GM20431 (cell line): Measurements from ENCODE around the gene DBN1.

Source experiments
- in situ Hi-C: fragments of 300-500 bp; cut with MseI, MboI; formaldehyde crosslinking; loops from one replicate; pipeline ENCODE4 v1.15.0; 2020; ENCODE audit warnings: low sequenced_read_pairs; ENCODE audit not compliant: unreplicated experiment

DBN1 gene

GRCh38 chr5:177473443-177474001 is at the start of gene DBN1:
TSS of gene DBN1 (minus strand) at chr5:177473634. CDS start at chr5:177473521, 113 bp downstream.
- in situ Hi-C loops, result no loop called here

DNA sequence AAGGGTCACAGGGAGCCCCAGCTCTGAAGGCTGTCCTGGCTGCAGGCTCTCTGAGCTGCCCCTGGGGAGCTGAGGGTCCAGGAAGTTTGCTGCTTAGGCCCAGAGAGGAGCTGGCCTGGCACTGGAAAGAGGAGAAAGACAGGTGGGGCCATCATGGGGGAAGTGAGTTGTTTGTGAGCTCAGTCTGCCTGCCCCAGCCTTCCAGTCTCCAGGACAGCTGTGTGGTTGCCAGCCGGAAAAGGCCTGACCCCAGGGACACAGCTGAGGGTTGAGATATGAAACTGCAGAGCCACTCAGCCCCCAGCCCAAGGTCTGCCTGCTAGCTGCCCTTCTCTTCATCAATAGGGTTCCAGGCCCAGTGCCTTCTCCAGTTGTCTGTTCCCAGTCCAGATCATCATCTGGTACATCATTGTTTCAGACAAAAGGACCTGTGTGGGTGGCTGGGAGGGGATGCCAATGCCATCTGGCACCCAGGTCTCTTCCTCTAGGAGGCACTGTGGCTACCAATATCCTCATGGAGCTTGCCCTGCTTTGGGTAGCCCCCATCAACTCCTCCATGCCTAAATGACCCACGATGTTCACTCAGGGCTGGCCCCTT is 47.6 kb upstream of the DBN1 start:
- in situ Hi-C loops, result no loop called here

GRCh38 chr5:177520271-177520670 is 46.8 kb upstream of the DBN1 start:
- in situ Hi-C loops, result no loop called here

- in situ Hi-C loops, result no loop called here
These were observed 46.2 kb upstream of the DBN1 start for GRCh38 chr5:177519463-177520235.

DNA sequence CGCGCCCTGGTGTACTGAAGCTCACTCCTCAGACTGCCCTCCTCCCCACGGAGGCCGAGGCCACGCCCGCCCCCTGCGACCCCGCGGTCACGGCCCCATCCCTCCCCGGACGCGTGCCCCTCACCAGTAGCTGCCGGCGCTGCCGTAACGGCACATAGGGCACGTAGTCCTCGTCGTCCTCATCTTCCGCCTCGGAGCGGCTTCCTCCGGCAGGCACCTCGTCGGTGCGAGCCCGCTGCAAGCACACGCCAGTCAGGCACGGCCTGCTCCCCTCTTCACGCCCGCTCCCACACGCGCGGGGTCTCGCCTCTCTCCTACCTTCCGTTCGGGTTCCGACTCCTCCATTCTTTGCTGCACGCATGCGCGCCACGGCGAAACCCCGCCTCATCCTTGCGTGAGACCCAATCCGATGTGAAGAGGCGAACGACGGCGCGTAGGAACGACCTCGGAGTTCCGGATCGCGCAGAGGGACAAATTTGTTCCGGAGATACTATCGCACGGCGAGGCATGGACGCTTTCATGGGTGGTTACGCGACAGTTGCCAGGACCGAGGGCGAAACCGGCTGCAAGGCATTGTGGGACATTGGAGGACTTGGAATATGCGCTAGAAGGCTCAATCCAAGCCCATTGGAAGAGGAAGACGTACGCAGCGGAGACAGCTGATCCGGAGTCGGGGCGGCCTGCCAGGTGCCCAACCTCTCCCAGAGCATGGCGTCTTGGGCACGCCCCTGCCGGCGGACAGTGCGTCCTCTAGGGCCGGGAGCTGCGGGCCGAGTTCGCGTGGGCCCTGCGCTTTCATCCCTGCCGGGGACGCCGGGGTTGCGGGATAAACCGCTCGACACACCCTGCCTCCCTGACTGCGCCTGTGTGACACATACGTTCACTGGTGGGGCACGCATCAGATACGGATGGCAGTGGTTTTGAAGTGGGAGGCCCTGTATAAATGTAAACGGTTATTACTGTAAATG is 43.5 kb upstream of the DBN1 start, which contains the start of gene DDX41:
DDX41 (minus strand) TSS at position 361 of the 968 bp plus-strand sequence; CDS start at position 345, 16 bp downstream.
- in situ Hi-C loops, result no loop called here

DNA sequence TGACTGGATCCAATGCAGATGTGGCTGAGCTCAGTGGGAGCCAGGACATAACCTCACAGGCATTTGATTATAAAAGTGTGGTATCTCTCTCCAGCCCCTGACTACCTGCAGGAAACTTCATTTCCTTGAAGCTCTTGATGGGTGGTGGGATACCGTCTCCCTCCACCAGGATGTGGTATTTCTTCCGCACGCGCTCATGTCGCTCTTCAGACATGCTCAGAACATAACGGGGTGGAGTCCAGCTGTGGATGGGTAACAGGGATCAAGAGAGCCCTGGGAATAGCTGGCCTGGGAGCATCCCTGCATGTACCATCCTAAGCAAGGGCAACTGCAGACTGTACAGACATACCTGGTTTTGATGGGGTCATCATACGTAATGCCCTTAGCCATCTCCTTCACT is 42.1 kb upstream of the DBN1 start:
- in situ Hi-C loops, result no loop called here

DNA sequence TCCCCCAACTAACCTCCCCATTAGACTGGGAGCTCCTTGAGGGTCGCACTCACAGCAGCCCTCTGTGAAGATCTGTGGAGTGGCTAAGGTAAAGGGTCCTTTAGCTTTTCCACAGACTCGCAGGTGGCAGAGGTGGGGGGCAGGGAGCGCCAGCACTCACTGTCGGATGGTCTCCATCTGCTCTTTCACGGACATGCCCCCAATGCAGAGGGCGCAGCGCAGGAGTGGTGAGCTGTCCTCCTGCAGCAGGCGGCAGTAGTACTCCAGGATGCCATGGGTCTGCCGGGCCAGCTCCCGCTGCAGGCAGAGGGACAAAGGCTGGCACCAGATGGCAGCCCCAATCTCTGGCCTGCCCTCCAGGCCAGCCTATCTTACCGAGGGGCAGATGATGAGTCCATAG is 41.1 kb upstream of the DBN1 start:
- in situ Hi-C loops, result no loop called here

DNA sequence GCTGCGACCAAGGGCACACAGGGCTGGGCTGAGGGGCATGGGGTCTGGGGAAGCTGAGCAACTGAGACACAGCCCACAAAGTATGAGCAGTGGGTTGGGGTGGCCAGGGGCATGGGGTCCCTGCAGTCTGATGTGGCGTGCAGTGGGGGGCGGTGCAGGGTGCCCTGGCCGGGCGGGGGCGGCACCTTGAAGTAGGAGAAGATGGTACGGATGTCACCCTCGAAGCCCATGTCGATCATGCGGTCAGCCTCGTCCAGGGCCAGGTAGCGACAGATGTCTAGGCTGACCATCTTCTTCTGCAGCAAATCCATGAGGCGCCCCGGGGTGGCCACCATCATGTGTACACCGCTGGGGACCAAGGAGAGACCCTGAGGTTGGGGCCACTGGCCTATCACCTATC is 40.1 kb upstream of the DBN1 start:
- in situ Hi-C loops, result no loop called here

GRCh38 chr5:177512736-177513380 is 39.4 kb upstream of the DBN1 start:
- in situ Hi-C loops, result no loop called here

GRCh38 chr5:177511796-177512675 is 38.6 kb upstream of the DBN1 start:
- in situ Hi-C loops, result no loop called here

GRCh38 chr5:177511181-177511580 is 37.7 kb upstream of the DBN1 start:
- in situ Hi-C loops, result no loop called here

DNA sequence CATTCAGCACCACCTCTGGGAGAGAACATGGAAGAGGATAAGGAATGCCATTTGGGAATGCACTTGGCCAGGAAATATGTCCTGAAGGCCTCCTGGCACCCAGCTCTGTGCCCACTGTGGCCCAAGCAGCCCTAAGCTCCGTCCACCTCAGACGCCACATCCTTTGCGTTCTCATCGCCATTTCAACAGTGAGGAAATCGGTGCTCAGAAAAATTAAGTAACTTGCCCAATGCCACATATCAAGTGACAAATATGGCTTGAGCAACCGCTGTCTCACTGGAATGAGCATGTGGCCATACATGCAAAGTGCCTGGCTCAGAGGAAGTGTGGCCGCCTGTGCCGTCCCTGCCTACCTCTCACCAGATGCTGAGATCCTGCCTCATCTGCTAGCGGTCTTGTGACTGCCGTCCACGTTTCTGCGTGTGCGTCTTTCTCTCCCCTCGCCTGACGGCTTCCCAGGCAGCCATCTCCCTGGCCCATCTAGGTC is 37.2 kb upstream of the DBN1 start:
- in situ Hi-C loops, result no loop called here

DNA sequence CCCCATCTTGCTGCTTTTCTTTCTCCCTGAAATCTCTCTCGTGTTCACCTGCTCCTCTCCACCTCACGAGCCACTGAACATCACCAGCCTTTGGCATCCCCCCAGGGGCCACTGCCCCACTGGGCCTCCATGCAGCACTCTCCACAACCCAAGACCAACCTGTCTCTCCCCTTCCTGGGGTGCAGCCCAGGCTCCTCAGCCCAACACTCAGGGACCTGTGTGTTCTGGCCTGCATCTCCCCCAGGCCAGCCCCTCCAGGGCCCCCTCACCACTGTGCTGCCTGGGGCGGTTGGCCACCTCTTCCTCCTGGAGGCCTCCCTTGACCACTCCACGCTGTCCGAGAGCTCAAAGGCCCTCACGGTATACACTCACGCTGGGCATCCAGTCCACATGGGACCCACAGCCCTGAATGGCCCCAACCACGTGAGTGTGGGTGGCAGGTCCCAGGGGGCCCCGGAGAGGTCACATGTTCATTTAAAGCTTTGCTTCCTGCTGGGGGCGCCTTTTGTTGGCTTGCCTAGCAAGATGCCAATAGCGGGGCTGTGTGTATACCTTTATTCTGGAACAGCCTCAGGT is 36.6 kb upstream of the DBN1 start:
- in situ Hi-C loops, result no loop called here

DNA sequence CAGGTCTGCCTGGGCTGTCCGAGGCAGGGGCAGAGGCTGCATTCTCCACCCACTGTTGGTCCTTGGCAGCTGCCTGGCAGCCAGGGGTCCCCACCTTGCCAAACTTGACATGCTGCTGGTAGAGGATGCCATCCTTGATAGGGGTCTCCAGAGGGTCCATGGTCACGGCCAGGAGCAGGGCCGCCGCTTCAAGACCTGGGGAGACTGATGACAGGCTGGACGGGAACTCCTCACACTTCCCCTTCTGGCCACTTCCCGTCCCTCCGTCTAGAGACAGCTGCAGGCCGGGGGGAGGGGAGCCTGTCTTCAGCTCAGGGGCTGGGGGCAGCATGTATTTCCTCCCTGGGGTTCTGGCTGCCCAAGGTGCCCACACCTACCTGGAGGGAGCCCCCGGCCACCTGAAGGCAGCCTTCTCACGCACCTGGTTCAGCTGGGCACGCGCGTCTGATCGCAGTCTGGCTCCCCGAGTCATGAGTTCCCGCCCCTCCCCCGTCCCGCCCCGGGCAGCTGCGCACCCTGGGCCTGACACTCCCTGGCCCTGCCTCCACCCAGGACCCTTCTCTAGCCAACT is 36.0 kb upstream of the DBN1 start, which contains the start of gene DOK3:
DOK3 (minus strand) TSS at position 446 of the 571 bp plus-strand sequence; CDS start at position 160, 286 bp downstream.
- in situ Hi-C loops, result no loop called here

- in situ Hi-C loops, result no loop called here
These were observed 35.4 kb upstream of the DBN1 start for GRCh38 chr5:177508837-177509236.

DNA sequence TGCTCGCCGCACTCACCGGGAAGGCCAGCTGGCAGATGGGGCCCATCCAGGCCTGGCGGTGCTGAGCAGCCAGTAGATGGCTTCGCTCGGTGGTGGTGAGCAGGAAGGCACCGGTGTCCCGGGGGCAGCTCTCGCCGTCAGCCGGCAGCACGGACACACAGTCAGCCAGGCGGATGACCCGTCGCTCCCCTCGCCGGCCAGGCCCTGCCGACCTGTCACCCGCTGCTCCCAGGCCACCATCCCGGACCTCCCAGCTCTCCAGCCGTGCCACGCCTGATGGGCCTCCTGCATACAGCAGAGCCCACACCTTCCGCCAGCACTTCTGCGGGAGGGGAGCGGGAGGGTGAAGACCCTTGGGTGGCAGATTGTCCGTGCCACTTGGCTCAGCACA is 34.8 kb upstream of the DBN1 start:
- in situ Hi-C loops, result no loop called here

GRCh38 chr5:177507596-177508220 is 34.3 kb upstream of the DBN1 start:
- in situ Hi-C loops, result no loop called here
